ENCODE measurements around the gene LPIN1. TPM values are rescaled to one million over a fixed set of nuclear protein-coding genes. Genes with fewer than 3 reads are reported as not detected.

The LPIN1 gene
- total and polyA plus RNA-seq, 2 of the 13 experiments (the other 11 are each of a cell fraction or from before 2014, with no cell fraction given), result 9.7 to 19.4 TPM

DNA sequence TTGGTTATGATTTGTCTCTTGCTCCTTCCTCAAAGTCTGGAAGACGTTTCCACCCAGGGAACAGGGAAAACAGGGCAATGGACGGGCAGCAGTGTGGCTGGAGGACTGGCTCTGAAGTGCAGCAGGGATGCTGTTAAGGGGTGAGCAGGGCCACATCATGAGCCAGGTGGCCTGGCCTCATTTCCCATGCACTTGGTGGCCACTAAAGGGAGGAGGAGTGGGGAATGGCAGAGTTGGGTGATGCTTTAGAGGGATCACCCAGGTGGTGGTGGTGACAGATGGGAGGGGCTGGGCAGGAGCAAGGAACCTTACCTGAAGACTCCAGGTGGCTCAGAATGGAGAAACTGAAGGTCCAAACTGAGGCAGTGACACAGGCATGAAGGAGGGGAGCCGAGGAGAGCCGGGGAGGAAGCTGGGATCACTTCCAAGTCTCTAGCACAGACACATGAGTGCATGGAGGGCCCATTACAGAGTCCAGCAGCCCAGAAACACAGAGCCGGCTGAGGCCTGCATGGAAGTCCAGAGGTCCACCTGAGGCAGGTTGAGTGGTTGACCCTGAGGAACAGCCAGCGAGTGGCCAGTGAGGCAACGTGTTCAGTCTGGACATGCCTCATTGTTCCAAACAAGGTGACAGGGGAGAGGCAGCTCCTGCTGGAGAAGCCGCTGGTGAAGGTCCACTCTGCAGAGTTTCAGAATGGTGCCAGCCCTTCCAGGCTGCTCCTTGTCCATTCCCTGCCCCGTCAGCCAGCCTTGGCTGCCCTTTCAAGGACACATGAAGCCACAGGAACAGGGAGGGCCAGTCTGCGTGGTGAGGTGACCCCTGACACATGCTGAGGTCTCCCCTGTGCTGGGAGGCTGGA lies 91.7 kb downstream of the LPIN1 start (continued):
- TF ChIP-seq ZNF607 (CRISPR knock-in tag; IDR thresholded peaks at IDR 0.05; ENCODE audit: borderline replicate concordance), result no peak
- TF ChIP-seq, protein P1, sequence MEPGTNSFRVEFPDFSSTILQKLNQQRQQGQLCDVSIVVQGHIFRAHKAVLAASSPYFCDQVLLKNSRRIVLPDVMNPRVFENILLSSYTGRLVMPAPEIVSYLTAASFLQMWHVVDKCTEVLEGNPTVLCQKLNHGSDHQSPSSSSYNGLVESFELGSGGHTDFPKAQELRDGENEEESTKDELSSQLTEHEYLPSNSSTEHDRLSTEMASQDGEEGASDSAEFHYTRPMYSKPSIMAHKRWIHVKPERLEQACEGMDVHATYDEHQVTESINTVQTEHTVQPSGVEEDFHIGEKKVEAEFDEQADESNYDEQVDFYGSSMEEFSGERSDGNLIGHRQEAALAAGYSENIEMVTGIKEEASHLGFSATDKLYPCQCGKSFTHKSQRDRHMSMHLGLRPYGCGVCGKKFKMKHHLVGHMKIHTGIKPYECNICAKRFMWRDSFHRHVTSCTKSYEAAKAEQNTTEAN (CRISPR knock-in tag; conservative IDR thresholded peaks at IDR 0.05), result no peak; the same call in 1 of the 2 replicates
- no peak for TF ChIP-seq SIN3B (IDR thresholded peaks at IDR 0.05; ENCODE audit: low read length)
- TF ChIP-seq ZNF432 (CRISPR knock-in tag; IDR thresholded peaks at IDR 0.05; ENCODE audit: borderline replicate concordance), result no peak
- TF ChIP-seq SAFB2 (CRISPR knock-in tag; IDR thresholded peaks at IDR 0.05; ENCODE audit: borderline replicate concordance, low read depth), result no peak
- TF ChIP-seq, protein P2, sequence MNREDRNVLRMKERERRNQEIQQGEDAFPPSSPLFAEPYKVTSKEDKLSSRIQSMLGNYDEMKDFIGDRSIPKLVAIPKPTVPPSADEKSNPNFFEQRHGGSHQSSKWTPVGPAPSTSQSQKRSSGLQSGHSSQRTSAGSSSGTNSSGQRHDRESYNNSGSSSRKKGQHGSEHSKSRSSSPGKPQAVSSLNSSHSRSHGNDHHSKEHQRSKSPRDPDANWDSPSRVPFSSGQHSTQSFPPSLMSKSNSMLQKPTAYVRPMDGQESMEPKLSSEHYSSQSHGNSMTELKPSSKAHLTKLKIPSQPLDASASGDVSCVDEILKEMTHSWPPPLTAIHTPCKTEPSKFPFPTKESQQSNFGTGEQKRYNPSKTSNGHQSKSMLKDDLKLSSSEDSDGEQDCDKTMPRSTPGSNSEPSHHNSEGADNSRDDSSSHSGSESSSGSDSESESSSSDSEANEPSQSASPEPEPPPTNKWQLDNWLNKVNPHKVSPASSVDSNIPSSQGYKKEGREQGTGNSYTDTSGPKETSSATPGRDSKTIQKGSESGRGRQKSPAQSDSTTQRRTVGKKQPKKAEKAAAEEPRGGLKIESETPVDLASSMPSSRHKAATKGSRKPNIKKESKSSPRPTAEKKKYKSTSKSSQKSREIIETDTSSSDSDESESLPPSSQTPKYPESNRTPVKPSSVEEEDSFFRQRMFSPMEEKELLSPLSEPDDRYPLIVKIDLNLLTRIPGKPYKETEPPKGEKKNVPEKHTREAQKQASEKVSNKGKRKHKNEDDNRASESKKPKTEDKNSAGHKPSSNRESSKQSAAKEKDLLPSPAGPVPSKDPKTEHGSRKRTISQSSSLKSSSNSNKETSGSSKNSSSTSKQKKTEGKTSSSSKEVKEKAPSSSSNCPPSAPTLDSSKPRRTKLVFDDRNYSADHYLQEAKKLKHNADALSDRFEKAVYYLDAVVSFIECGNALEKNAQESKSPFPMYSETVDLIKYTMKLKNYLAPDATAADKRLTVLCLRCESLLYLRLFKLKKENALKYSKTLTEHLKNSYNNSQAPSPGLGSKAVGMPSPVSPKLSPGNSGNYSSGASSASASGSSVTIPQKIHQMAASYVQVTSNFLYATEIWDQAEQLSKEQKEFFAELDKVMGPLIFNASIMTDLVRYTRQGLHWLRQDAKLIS (CRISPR knock-in tag; IDR thresholded peaks at IDR 0.05), result no peak
- TF ChIP-seq, protein P3, sequence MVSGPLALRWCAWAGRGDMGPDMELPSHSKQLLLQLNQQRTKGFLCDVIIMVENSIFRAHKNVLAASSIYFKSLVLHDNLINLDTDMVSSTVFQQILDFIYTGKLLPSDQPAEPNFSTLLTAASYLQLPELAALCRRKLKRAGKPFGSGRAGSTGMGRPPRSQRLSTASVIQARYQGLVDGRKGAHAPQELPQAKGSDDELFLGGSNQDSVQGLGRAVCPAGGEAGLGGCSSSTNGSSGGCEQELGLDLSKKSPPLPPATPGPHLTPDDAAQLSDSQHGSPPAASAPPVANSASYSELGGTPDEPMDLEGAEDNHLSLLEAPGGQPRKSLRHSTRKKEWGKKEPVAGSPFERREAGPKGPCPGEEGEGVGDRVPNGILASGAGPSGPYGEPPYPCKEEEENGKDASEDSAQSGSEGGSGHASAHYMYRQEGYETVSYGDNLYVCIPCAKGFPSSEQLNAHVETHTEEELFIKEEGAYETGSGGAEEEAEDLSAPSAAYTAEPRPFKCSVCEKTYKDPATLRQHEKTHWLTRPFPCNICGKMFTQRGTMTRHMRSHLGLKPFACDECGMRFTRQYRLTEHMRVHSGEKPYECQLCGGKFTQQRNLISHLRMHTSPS (CRISPR knock-in tag; IDR thresholded peaks at IDR 0.05; ENCODE audit: low read depth), result no peak
- no peak for TF ChIP-seq RBM22 (optimal IDR thresholded peaks at IDR 0.05; ENCODE audit: low read length)
- TF ChIP-seq MAFG (CRISPR knock-in tag; IDR thresholded peaks at IDR 0.05), result no peak
- no peak for TF ChIP-seq MTF2 (CRISPR knock-in tag; IDR thresholded peaks at IDR 0.05; ENCODE audit: borderline replicate concordance)
- TF ChIP-seq, protein P4, sequence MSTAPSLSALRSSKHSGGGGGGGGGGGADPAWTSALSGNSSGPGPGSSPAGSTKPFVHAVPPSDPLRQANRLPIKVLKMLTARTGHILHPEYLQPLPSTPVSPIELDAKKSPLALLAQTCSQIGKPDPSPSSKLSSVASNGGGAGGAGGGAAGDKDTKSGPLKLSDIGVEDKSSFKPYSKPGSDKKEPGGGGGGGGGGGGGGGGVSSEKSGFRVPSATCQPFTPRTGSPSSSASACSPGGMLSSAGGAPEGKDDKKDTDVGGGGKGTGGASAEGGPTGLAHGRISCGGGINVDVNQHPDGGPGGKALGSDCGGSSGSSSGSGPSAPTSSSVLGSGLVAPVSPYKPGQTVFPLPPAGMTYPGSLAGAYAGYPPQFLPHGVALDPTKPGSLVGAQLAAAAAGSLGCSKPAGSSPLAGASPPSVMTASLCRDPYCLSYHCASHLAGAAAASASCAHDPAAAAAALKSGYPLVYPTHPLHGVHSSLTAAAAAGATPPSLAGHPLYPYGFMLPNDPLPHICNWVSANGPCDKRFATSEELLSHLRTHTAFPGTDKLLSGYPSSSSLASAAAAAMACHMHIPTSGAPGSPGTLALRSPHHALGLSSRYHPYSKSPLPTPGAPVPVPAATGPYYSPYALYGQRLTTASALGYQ (CRISPR knock-in tag; IDR thresholded peaks at IDR 0.05), result no peak
- TF ChIP-seq, protein P5, sequence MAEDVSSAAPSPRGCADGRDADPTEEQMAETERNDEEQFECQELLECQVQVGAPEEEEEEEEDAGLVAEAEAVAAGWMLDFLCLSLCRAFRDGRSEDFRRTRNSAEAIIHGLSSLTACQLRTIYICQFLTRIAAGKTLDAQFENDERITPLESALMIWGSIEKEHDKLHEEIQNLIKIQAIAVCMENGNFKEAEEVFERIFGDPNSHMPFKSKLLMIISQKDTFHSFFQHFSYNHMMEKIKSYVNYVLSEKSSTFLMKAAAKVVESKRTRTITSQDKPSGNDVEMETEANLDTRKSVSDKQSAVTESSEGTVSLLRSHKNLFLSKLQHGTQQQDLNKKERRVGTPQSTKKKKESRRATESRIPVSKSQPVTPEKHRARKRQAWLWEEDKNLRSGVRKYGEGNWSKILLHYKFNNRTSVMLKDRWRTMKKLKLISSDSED (CRISPR knock-in tag; IDR thresholded peaks at IDR 0.05), result no peak
- TF ChIP-seq, protein P6, sequence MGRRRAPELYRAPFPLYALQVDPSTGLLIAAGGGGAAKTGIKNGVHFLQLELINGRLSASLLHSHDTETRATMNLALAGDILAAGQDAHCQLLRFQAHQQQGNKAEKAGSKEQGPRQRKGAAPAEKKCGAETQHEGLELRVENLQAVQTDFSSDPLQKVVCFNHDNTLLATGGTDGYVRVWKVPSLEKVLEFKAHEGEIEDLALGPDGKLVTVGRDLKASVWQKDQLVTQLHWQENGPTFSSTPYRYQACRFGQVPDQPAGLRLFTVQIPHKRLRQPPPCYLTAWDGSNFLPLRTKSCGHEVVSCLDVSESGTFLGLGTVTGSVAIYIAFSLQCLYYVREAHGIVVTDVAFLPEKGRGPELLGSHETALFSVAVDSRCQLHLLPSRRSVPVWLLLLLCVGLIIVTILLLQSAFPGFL (CRISPR knock-in tag; IDR thresholded peaks at IDR 0.05), result no peak
- TF ChIP-seq ZBTB8A (CRISPR knock-in tag; IDR thresholded peaks at IDR 0.05; ENCODE audit: borderline replicate concordance, low read depth), result no peak
- TF ChIP-seq ZSCAN25 (CRISPR knock-in tag; IDR thresholded peaks at IDR 0.05), result peak; percentile 32; the same call in 1 of the 2 replicates
- TF ChIP-seq ELF3 (CRISPR knock-in tag; IDR thresholded peaks at IDR 0.05), result no peak
- no peak for TF ChIP-seq ZMYM4 (CRISPR knock-in tag; IDR thresholded peaks at IDR 0.05)
